A204.1 (cell line): ENCODE data around the gene ITGA8.
"Not testable (repeated sequence)": the region's sequence is repeated elsewhere in the genome, so short reads cannot be mapped to it uniquely, and the experiment has no call there.

Source experiments
- FAIRE-seq: peaks from 2 replicates; lab custom pipeline; 2012; peaks lifted over from hg19 to GRCh38; lab: Jason Lieb, UNC

The ITGA8 gene

DNA sequence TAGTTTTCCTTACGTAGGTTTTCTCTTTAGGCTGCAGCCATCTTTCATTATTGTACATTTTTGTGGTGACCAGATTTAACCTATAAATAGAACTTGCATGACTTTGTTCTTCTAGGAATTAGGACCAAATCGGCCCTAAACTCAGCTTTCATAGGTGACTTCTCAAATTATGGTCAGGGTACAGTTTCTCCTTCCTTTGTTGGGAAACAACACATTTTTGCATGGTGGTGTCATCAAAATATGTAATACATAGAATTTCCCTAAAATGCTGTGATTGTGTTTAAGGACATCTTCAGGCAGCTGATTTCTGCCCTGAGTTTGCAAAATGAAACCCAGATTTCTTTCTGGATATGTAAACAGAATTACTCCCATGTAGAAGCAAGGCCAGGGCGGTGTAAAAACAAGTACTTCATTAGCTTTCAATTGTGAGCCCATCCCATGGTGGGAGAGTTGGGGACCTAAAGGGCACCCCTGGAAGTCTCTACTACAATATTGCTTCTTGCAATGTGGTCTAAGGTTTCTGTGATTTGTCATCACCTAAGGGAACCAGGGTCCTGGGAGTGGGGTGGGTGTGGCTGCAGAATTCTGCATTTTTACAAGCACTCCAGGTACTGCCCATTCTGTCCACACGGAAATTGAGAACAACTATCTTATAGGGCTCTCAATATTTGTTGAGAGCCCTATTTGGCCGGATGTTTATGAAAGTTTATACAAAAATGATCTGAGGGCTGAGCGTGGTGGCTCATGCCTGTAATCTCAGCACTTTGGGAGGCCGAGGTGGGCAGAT, 227.7 kb downstream of the ITGA8 start:
- FAIRE-seq: no peak

DNA sequence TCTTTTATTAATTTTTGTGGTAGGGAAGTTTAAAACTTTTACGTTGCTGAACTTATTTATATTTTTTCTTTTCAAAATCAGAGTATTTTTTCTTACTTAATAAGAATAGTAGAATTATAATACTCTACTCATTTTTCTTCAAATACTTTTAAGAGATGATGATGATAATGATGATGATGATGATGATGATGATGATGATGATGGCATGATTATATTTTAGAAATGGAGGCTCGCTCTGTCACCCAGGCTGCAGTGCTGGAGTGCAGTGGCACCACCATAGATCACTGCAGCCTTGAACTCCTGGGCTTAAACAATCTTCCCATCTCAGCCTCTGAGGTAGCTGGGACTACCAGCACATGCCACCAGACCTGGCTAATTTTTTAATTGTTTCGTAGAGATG, 230.3 kb downstream of the ITGA8 start:
- no peak for FAIRE-seq

DNA sequence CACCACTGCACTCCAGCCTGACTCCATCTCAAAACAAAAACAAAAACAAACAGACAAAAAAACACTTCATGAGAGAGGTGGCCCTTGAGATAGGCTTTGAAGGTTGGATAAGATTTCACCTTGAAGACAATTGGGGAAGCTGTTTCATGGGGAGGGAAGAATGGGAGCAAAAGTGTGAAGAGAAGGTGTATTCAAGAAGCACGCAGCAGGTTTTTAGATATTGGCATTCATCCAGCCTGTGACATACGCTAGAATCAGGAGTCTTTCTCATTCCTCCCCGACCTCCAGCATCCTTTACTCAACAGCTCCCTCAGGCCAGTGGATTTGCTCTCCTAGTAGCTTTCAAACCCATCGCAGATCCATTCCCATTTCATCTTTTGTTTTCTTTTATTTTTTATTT, 232.3 kb downstream of the ITGA8 start:
- FAIRE-seq: no peak

DNA sequence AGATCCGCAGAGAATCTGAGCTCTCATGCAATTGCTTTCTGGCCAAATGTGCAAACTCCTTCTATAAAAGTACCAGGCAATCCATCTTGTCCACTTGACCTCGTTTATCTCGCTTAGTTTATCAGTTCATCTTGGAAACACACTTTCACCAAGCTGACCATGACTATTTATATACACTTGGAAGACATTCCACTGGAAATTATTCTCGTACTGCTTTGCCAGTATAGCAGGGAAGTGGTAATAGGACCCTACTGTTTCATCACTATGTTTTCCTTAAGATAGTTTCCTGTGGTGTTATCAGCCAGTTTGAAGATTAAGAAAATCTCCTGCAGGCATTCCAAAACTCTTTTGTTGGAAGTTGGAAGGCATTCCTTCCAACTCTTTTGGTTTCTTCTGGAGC, 233.3 kb downstream of the ITGA8 start:
- no peak for FAIRE-seq

- no peak for FAIRE-seq
Measured at GRCh38 chr10:15485684-15486316, 233.9 kb downstream of the ITGA8 start.

GRCh38 chr10:15485027-15485426, 234.7 kb downstream of the ITGA8 start:
- FAIRE-seq: no peak

GRCh38 chr10:15484128-15484527, 235.6 kb downstream of the ITGA8 start:
- no peak for FAIRE-seq

GRCh38 chr10:15483215-15484075, 236.3 kb downstream of the ITGA8 start:
- no peak for FAIRE-seq

DNA sequence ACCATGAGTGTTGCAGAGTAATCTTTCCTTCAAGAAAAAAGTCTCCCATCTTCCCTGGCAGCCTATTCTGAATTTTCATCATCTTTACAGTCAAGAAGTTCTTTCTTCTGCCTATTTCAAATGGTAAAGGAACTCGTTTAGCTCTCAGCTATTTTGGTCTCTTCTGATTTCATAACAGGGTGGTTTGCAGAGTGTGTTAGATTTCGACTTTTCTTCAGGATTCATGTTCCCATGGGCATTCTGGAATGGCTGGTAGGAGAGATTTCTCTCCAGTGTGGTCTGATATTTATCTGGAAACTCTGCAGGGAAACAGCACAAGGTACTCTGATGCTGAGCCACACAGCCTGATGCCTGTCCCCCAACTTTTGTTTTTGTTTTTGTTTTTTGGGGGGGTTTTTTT, 237.6 kb downstream of the ITGA8 start:
- FAIRE-seq: no peak

DNA sequence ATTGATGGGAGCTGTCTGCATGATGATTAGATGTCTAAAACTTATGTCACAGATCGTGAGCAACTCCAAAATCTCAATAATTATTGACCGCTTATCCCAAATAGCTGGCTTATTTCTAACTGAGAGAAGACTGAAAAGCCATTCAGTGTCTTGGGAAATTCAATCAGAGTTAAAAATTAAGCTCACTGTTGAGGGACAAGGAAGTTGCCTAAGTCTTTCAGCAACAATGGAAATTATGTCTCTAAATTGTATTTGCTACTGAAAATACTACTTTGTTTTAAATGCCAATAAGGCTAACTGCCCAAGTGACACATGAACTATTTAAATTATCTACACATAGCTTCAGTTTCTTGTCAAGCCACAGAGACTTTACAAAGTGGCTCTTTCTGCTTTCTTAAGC, 240.8 kb downstream of the ITGA8 start:
- FAIRE-seq: no peak

GRCh38 chr10:15478429-15478828, 241.3 kb downstream of the ITGA8 start:
- no peak for FAIRE-seq

GRCh38 chr10:15476337-15476736, 243.4 kb downstream of the ITGA8 start:
- FAIRE-seq: no peak

DNA sequence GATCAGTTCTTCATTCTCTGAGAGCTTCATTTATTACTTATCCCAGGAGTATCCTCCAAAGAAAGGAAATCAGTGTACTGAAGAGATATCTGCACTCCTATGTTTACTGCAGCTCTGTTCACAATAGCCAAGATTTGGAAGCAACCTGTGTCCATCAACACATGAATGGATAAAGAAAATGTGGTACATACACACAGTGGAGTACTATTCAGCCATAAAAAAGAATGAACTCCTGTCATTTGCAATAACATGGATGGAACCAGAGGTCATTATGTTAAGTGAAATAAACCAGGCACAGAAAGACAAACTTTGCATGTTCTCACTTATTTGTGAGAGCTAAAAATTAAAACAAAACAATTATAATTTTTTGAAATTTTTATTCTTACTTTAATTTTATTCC, 244.3 kb downstream of the ITGA8 start:
- not testable (repeated sequence) for FAIRE-seq

GRCh38 chr10:15474671-15475070, 245.1 kb downstream of the ITGA8 start:
- FAIRE-seq: no peak

DNA sequence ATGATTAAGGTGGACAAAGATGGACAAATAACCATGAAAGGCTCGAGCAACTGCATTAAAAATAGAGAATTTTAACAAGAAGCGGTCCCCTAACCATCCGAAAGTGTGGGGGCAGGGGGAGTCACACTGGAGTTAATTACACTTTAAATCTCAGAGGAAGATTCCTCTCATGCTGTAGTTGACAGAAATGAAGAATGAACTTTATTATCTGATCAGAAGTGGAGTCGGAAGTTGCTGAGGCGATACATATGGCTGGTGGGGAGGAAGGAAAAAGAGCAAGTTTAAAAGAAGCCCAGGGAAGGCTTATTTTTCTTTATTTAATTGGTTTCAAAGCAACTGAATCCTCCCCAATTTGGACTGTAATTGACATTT, 246.3 kb downstream of the ITGA8 start:
- FAIRE-seq: no peak

DNA sequence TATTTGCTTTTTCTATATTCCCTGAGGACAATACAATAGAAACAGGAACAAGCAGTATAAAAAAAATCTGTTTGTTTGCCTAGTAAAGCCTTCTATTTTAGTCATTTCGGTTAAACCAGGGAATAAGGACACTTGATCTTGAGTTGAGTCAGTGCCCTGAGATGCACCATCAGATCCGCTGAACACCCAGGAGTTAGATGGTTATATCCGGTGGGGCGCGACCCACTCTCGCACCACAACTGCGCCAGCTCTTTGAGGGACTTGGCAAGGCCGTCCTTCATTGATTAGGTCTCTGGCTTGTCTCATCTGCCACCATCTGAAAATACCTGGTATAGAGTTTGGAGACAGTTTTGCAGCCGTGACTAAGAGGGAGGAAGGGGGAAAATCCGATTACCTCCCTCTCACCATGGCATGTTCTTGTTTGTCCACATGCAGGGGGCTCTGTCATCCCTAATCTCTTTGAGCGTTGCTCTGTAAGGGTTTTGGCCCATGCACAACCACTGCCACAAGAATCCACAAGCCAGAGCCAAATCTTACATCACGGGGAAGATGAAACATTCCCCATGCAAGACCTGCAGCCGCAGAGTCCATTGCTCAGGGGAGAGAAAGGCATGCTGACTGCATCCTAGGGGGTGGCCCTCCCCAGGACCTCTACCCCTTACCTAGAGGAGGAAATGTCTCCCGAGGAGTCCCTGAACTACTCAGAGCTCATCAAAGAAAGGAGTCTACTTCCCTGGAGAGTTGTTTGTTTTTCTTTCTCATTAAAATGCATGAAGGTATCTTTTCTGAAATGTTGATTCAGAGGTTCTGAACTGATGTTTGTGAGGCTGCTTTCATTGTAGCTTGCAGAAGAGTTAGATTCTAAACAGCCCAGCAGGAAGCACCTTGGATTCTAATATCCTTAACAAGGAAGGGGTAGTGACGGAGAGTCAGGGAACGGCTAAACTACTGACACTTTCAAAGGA, 247.0 kb downstream of the ITGA8 start:
- no peak for FAIRE-seq

DNA sequence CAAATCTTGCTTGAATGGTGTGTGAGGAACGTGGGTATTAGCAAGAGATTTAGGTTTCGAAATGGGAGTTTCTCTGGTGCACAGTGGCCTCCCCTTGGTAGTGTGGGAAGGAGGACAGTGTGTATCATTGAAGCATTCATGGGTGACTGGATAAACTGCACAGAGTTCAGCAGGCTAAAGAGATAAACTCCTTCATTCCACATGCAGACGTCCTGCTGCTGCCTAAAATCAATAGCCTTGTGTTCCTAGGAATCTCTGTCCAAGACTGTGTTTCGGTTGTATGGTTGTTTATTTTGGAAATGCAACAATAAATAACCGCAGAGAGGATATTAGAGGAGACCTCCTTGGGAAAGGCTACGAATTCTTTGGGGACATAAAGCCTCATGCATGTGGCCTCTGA, 247.7 kb downstream of the ITGA8 start:
- FAIRE-seq: no peak

DNA sequence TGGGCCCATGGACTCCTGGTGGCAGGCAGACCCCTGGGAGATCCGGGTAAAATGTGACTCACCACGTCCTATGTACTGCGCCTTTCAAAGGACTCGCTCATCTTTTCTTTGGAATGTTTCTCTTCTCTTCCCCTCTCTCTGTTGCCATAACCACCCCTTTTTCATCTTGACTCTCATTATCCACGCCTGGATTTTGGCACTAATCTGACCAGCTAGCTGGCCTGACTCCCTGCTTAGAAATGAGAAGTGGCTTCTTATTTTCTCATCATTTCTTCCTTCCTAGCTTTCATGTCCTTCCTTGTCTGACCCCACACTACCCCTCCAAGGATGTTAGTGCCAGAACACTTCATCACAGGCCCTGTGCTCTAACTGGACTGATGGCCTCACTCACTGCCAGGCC, 250.6 kb downstream of the ITGA8 start:
- FAIRE-seq: no peak

DNA sequence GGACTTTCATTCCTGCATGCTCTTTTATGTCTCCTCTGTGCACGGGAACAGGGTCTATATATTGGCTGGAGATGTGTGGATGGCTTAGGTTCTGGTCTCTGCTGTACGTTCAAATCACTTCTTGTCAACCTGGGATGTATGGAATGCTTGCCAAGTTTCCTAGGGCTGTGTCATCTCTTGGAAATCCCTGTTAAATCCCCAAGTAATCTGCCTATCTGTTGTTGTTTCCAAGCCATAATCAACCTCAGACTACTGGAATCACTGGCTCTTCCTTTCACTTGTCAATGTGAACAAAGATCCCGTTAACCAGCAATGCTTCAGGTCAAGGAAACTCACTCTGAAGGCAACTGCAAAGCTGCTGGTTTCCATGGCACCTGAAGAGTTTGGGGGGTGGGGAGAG, 255.3 kb downstream of the ITGA8 start:
- no peak for FAIRE-seq
